NCI-H1436 treated with DMSO at 0.1 percent for 48 hours (cell line): Measurements from ENCODE around the gene BLOC1S2.
"Not testable (repeated sequence)": the region's sequence is repeated elsewhere in the genome, so short reads cannot be mapped to it uniquely, and the experiment has no call there.

Source experiments
- DNase-seq: peaks from one replicate; lab custom pipeline; 2025; lab: John Stamatoyannopoulos, UW

Gene BLOC1S2

GRCh38 chr10:100291356-100291755 lies 4.9 kb upstream of the BLOC1S2 start:
- no peak for DNase-seq

GRCh38 chr10:100289641-100290040 lies 3.2 kb upstream of the BLOC1S2 start:
- no peak for DNase-seq

- no peak for DNase-seq
Measured at GRCh38 chr10:100288196-100288595, 1.7 kb upstream of the BLOC1S2 start.

DNA sequence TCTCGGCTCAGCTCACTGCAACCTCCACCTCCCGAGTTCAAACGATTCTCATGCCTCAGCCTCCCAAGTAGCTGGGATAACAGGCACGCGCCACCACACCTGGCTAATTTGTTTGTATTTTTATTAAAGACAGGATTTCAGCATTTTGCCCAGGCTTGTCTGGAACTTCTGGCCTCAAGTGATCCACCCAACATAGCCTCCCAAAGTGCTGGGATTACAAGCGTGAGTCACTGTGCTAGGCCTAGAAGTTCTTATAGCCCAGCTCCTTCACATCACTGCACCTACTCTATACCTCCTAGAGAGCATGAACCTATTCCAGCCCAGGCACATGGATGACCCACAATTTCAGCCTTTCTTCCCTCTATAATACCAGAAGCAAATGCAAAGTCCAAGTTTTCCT lies 1.3 kb upstream of the BLOC1S2 start:
- no peak for DNase-seq

DNA sequence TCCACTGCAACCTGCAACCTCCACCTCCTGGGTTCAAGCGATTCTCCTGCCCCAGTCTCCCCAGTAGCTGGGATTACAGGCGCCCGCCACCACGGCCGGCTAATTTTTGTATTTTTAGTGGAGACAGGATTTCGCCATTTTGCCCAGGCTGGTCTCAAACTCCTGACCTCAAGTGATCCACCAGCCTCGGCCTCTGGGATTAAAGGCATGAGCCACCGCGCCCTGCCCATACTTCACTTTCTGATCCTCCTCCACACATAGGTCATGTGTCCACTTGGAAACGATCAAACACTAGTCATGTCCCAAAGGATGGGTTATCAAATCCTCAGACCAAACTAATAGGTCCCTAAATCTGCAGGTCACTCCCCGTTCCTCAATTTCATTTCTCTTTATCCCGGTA lies 1.2 kb downstream of the BLOC1S2 start:
- DNase-seq = not testable (repeated sequence)

- DNase-seq = no peak
Measured at GRCh38 chr10:100282907-100283306, 3.6 kb downstream of the BLOC1S2 start.

DNA sequence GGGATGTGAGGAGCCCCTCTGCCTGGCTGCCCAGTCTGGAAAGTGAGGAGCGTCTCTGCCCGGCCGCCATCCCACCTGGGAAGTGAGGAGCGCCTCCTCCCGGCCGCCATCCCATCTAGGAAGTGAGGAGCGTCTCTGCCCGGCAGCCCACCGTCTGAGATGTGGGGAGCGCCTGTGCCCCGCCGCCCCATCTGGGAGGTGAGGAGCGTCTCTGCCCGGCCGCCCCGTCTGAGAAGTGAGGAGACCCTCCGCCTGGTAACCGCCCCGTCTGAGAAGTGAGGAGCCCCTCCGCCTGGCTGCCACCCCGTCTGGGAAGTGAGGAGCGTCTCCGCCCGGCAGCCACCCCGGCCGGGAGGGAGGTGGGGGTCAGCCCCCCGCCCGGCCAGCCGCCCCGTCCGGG lies 9.5 kb downstream of the BLOC1S2 start:
- DNase-seq = not testable (repeated sequence)

DNA sequence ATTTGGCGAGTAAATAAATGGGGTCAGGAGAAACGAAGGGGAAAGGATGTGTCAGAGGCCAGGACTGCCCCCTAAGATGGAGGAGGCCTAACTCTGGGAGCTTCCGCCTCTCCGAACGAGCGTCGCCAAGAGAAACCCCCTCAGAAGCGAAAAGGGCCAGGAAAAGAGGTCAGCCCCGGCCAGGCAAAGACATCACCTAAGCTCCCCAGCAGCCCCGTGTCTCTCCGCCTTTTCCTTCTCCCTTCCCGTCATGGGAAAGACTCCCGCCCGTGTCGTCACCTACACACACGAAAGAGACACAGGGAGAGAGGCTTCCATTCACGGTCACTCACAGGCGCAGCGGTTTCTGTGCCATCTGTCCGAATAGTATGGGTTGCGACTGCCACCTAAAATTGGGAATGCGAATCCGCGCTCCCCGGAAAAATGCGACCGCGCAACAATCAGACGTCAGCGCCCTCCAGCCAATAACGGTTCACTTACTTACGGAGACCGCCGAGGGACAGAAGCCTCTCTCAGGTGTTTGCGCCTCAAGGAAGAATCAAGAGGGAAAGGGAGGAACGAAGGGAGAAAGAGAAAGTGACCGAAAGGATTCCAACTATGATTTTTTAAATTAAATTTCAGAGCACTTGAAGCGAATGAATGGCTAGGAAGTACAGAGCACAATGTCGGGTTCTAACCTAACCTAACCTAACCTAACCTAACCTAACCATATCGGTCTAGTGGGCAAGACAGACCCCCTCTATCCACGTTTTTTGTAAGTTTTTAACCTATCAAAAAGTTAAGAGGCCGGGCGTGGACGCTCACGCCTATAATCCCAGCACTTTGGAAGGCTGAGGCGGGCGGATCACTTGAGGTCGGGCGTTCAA lies 19.0 kb downstream of the BLOC1S2 start, which contains the start of gene CWF19L1:
CWF19L1 (minus strand) TSS at position 400 of the 866 bp plus-strand sequence; CDS start at position 355, 45 bp downstream.
- peak; percentile 21 for DNase-seq

DNA sequence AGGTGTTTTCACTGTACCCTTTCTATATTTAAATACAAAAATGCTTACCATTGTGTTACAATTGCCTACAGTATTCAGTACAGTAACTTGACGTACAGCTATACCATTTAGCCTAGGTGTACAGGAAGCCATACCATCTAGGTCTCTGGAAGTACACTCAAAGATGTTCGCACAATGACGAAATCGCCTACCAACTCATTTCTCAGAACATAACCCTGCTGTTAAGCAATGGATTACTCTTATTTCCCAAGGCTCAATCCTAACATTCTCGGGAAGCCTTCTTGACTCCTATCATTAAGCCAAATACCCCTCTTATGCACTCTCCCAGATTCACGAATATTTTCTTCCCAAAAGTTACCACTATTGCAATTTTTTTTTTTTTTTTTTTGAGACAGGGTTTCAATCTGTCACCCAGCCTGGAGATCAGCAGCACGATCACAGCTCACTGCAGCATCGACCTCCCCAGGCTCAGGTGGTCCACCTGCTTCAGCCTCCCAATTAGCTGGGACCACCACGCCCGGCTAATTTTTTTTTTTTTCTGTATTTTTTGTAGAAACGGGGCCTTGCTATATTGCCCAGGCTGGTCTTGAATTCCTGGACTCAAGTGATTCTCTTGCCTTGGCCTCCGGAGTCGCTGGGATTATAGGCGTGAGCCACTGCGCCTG lies 20.5 kb downstream of the BLOC1S2 start:
- no peak for DNase-seq

DNA sequence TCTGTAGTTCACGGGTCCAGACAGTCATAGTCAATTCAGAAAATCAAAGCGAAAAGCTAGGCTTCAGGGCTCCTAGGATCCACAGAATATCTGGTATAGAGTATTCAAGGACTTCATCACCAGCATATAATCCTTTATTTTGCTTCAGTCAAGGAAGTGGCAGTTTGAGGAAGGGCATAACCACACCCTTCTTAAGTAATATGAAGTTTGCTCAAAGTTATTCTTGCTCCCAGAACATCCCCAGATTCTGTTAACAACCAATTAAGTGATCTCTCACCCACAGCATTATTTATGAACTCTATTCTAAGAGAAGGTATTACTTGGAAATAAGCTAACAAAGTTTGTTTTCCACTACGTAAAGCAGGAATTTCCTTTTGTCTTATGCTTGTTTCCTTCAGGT lies 32.3 kb downstream of the BLOC1S2 start:
- DNase-seq = no peak

DNA sequence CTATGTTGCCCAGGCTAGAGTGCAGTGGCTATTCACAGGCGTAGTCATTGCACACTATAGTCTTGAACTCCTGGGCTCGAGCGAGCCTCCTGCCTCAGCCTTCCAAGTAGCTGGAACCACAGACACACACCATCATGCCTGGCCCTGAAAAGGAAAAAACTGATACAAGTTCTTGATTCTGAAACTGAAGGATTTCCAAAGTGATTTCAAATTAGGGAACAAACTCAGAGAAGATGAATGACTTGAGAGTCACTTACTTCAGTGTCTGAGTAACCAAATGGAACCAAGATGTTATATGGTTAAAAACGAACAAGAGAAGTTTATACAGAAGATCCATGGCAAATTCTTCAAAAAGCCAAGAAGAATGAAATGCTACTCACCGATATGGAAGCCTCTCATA lies 33.4 kb downstream of the BLOC1S2 start:
- DNase-seq = no peak

DNA sequence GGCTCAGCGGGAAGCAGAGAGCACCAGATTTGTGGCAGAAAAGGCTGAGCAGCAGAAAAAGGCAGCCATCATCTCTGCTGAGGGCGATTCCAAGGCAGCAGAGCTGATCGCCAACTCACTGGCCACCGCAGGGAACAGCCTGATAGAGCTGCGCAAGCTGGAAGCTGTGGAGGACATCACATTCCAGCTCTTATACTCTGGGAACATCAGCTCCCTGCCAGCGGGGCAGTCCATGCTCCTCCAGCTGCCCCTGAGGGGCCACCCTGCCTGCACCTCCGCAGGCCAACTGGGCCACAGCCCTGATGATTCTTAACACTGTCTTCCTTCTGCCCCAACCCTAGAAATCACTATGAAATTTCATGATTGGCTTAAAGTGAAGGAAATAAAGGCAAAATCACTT lies 37.7 kb downstream of the BLOC1S2 start:
- DNase-seq = no peak

DNA sequence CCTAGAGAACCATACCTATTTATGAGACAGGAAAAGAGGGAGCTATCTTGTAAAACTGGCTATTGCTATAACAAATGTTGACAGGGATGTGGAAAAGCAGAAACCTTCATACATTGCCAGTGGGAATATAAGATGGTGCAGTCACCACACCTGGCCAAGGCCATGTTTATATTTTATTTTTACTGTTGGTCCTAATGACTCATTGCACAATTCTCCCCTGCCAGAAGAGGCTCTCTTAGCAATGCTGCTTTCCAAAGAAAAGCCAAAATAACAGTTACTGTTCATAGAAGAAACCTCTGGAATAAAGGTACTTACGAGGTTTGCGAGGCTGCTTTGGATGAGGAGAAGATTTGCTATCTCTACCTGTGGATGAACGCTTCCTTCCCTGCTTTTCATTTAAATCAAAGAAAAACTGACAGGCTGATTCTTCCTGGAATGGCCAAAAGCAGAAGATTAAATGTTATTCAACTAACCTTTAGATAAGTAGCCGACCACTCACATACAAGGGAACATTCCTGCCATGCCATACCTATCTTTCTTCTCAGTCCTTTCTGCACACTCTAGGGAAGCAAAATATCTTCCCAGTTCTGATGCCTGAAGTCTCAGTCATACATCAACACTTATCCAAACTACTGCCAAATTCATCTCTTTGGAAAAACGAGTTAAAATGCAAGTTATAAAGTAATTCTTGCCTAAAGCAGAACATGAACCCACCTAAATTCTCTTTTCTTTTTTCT lies 40.8 kb downstream of the BLOC1S2 start:
- DNase-seq = no peak

GRCh38 chr10:100239851-100240250 lies 46.6 kb downstream of the BLOC1S2 start:
- no peak for DNase-seq

- no peak for DNase-seq
Measured at GRCh38 chr10:100238429-100238828, 48.1 kb downstream of the BLOC1S2 start.

- DNase-seq = no peak
Measured at GRCh38 chr10:100232101-100232500, 54.4 kb downstream of the BLOC1S2 start.

DNA sequence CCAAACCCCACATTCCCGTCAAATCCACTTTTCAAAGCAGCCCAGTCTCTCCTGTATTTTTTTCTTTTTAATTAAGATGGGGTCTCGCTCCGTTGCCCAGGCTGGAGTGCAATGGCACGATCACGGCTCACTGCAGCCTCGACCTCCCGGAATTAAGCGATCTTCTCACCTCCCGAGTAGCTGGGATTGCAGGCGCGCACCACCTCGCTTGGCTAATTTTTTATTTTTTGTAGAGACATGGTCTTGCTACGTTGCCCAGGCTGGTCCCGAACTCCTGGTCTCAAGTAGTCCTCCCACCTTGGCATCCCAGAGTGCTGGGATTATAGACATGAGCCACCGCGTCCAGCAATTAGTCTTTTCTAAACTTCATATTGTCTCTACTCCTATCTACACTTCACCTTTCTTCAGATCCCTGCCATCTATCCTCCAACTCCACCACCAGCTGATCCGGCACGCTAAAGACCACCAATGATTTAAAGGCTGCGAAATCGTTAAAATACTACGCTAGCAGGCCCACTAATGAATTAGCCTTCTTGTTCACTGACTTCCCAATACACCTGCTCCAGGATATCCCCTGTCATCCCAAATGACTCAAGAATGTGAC lies 56.6 kb downstream of the BLOC1S2 start:
- DNase-seq = no peak

GRCh38 chr10:100223879-100224278 lies 62.6 kb downstream of the BLOC1S2 start:
- DNase-seq = no peak
